ENCODE data around the gene ABHD12. TPM values are rescaled to one million over a fixed set of nuclear protein-coding genes. Genes with fewer than 3 reads are reported as not detected.
A peak's percentile ranks its signal among the peaks of the same experiment; 100 is the strongest.

Gene ABHD12
- total RNA-seq, 8 experiments from 2014 or later = 23.2 to 79.9 (median 29.6) TPM

GRCh38 chr20:25302596-25302995 lies 88.0 kb downstream of the ABHD12 start:
- no peak overlapping the region for H3K4me3 ChIP-seq
- no peak overlapping the region for H3K27ac ChIP-seq
- peak in 2 of 8 experiments; percentile 3 to 4 for ATAC-seq (replicated peaks in 6 of 8)
- in situ Hi-C loops (cut with MboI; ENCODE audit: low pct_unique_long_range_greater_than_20kb in 2 of 9, low sequenced_read_pairs in 9 of 9, unreplicated experiment in 9 of 9) = loop anchor here in 1 of 9 experiments (25.0 kb wide), 1 partner anchor 315 kb away; the partner anchor contains the start of gene APMAP
- 75 to 100% (median 100%) methylated on average over 1 to 3 of the region's 6 CpGs; no CpG with 5 or more reads in 6 of the 10 experiments for WGBS, 10 experiments
- H3K4me1 ChIP-seq (replicated peaks in 1 of 2) = no peaks in the 10 kb centered on the region

DNA sequence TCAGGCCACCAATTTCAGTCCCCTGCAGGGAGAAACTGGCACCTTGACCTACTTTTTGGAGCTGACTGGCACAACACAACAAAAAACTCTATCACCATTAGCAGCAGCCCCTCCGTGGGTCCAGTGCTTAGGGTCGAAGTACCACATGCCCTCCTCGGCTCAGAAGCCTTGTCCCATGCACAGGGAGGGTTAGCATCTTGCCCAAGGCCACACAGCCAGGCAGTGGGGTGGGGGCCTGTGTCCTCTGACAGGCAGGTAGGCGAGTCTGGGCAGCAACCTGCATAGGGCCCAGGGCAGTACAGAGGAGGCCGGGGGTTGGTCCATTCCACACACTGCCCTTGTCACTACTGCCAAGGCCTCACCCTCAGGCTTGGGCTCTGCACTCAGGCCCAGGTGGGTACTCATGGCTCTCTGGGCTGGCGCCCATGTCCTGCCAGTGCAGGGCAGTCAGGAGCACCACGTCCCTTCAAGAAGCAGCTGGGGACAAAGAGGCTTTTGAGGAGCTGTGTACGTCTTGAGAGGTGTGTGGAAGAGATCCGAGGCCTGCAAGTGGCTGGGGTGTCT lies 89.2 kb downstream of the ABHD12 start:
- Histone ChIP-seq H3K4me3 (no peak overlapping the region), H3K4me1 (replicated peaks in 1 of 2) (no peaks in the 10 kb centered on the region), H3K27ac (no peak overlapping the region)
- WGBS, 10 experiments = 89 to 100% (median 100%) methylated on average over 1 to 3 of the region's 9 CpGs; no CpG with 5 or more reads in 6 of the 10 experiments
- in situ Hi-C loops (cut with MboI; ENCODE audit: low pct_unique_long_range_greater_than_20kb in 2 of 9, low sequenced_read_pairs in 9 of 9, unreplicated experiment in 9 of 9) = loop anchor here in 1 of 9 experiments (25.0 kb wide), 1 partner anchor 314 kb away; the partner anchor contains the start of gene APMAP
- peak in 2 of 8 experiments; percentile 12 to 17 for ATAC-seq (replicated peaks in 6 of 8)

DNA sequence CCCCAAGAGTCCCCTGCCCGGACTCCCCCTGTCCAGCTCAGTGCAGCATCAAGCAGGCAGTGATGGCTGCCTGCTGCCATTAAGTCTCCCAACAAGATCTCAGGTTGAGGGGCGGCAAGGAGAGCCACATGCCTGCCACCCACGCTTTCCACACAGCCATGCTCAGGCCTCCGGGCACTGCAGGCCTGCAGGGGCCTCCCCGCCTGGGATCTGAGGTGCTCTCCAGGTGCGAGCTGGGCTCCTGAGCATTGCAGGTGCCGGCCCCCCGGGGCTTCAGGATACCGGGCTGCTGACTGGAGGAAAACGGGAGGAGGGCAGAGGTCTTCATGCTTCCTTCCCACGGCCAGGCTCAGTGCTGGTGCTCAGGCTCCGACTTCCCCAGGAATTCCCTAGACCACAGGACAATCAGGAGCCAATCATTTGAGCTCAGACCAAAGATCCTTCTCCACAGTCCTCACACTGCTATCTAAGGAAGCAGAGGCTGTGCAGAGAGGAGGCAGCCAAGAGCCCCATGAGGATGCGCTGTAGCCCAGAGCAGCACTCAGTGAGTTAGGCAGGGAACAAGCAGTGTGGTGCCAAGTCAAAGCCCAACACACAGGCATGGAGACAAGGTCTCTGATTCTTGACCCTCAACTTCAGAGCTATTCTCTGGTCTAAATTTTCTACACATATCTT lies 90.0 kb downstream of the ABHD12 start:
- Histone ChIP-seq H3K4me1 (replicated peaks in 1 of 2) (no peaks in the 10 kb centered on the region), H3K4me3 (no peak overlapping the region), H3K27ac (no peak overlapping the region)
- 57 to 100% (median 88%) methylated on average over 1 to 9 of the region's 13 CpGs; no CpG with 5 or more reads in 3 of the 10 experiments for WGBS, 10 experiments
- ATAC-seq (replicated peaks in 6 of 8) = peak in 1 of 8 experiments; percentile 13
- in situ Hi-C loops (cut with MboI; ENCODE audit: low pct_unique_long_range_greater_than_20kb in 2 of 9, low sequenced_read_pairs in 9 of 9, unreplicated experiment in 9 of 9) = loop anchor here in 1 of 9 experiments (25.0 kb wide), 1 partner anchor 313 kb away; the partner anchor contains the start of gene APMAP

DNA sequence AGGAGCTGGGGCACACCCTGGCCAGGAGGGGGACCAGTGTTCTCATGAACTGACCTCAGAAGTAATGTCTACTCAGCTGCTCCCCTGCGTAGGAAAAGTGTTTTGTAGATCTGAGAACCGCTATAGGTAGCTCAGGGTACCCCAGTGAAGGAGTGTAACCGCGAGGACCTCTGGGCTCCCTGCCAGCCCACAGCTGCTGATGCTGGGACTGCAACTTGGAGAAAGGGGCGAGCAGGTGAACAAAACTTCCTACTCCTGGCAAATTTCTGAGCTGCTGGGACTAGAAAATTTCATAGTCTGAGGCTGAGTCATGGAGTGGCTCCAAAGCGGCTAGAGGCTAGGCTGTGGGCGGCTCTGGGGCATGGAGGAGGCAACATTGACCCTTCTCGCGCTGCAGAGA lies 90.8 kb downstream of the ABHD12 start:
- Histone ChIP-seq H3K27ac (no peak overlapping the region), H3K4me1 (replicated peaks in 1 of 2) (no peaks in the 10 kb centered on the region), H3K4me3 (no peak overlapping the region)
- WGBS, 10 experiments = 94 to 100% (median 99%) methylated on average over 1 to 6 of the region's 9 CpGs; no CpG with 5 or more reads in 6 of the 10 experiments
- in situ Hi-C loops (cut with MboI; ENCODE audit: low pct_unique_long_range_greater_than_20kb in 2 of 9, low sequenced_read_pairs in 9 of 9, unreplicated experiment in 9 of 9) = loop anchor here in 1 of 9 experiments (25.0 kb wide), 2 partner anchors 87 to 313 kb away; partner anchors contain the start of genes ABHD12 and APMAP
- peak in 1 of 8 experiments; percentile 5 for ATAC-seq (replicated peaks in 6 of 8)

- 40 to 100% (median 88%) methylated on average over 1 to 3 of the region's 10 CpGs; no CpG with 5 or more reads in 1 of the 10 experiments for WGBS, 10 experiments
- no peak overlapping the region for H3K27ac ChIP-seq
- in situ Hi-C loops (cut with MboI; ENCODE audit: low pct_unique_long_range_greater_than_20kb in 2 of 9, low sequenced_read_pairs in 9 of 9, unreplicated experiment in 9 of 9) = loop anchor here in 1 of 9 experiments (25.0 kb wide), 1 partner anchor 90 kb away; the partner anchor contains the start of gene ABHD12
- H3K4me3 ChIP-seq = no peak overlapping the region
- no peak for ATAC-seq (replicated peaks in 6 of 8)
- no peaks in the 10 kb centered on the region for H3K4me1 ChIP-seq (replicated peaks in 1 of 2)
Measured at GRCh38 chr20:25297141-25297905, 93.3 kb downstream of the ABHD12 start.

DNA sequence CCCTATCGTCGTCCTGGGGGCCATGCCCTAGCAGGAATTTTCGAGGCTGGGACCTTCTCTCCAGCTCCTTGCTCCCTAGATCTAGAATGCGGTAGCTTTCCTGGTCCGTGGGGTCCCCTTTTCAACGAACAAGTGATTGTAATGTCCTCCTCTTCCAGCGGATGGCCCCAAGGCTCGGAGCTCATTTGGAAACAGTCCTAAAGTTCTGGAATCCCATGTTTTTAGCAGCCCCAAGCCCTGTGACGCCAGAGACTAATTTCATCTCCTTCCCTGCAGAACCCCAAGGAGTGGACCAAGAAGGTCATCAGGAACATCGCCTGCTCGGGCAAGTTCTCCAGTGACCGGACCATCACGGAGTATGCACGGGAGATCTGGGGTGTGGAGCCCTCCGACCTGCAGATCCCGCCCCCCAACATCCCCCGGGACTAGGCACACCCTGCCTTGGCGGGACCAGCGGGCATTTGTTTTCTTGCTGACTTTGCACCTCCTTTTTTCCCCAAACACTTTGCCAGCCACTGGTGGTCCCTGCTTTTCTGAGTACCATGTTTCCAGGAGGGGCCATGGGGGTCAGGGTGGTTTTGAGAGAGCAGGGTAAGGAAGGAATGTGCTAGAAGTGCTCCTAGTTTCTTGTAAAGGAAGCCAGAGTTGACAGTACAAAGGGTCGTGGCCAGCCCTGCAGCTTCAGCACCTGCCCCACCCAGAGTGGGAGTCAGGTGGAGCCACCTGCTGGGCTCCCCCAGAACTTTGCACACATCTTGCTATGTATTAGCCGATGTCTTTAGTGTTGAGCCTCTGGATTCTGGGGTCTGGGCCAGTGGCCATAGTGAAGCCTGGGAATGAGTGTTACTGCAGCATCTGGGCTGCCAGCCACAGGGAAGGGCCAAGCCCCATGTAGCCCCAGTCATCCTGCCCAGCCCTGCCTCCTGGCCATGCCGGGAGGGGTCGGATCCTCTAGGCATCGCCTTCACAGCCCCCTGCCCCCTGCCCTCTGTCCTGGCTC lies 94.2 kb downstream of the ABHD12 start:
- peak in 7 of 8 experiments; percentile 3 to 19 (median 9) for ATAC-seq (replicated peaks in 6 of 8)
- in situ Hi-C loops (cut with MboI; ENCODE audit: low pct_unique_long_range_greater_than_20kb in 2 of 9, low sequenced_read_pairs in 9 of 9, unreplicated experiment in 9 of 9) = loop anchor here in 1 of 9 experiments (25.0 kb wide), 1 partner anchor 91 kb away; the partner anchor contains the start of gene ABHD12
- H3K4me1 ChIP-seq (replicated peaks in 1 of 2) = no peaks in the 10 kb centered on the region
- H3K4me3 ChIP-seq = no peak overlapping the region
- H3K27ac ChIP-seq = no peak overlapping the region
- WGBS, 10 experiments = 50 to 100% (median 89%) methylated on average over 1 to 15 of the region's 24 CpGs; no CpG with 5 or more reads in 3 of the 10 experiments

DNA sequence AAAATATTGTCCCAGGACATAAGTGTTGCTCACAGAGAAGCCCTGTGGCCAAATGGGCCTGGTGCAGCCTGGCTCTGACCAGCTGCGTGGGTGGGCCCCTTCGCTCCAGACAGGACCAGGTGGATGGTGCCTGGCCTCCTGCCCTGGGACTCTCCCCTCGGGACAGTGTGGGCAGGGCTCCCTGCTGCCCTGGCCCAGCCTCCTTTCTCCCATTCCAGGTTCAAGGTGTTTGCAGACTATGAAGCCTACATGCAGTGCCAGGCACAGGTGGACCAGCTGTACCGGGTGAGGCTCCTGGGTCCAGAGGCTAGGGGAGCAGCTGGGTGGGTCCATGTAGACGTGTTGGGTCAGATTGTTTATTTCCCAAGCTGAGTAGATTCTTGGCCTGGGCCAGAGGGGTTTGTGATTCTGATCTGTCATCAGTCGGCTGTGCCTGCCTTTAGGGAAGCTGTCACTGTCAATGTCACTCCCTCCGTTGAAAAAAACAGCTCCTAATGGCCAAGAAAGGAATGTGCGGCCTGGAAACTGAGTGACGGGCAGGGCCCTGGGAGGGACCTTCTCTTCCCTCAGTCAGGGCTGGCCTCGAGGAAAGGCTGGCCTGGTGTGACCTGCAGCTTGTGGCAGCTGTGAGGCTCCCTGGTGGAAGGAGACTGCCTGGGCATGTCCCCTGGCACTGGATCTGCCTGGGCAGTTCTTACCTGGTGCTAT lies 95.1 kb downstream of the ABHD12 start:
- ATAC-seq (replicated peaks in 6 of 8) = peak in 4 of 8 experiments; percentile 5 to 58 (median 32)
- Histone ChIP-seq H3K4me3 (no peak overlapping the region), H3K4me1 (replicated peaks in 1 of 2) (no peaks in the 10 kb centered on the region), H3K27ac (no peak overlapping the region)
- in situ Hi-C loops (cut with MboI; ENCODE audit: low pct_unique_long_range_greater_than_20kb in 2 of 9, low sequenced_read_pairs in 9 of 9, unreplicated experiment in 9 of 9) = loop anchor here in 1 of 9 experiments (25.0 kb wide), 1 partner anchor 92 kb away; the partner anchor contains the start of gene ABHD12
- WGBS, 10 experiments = 13 to 100% (median 69%) methylated on average over 1 to 6 of the region's 10 CpGs; no CpG with 5 or more reads in 3 of the 10 experiments

GRCh38 chr20:25294459-25295385 lies 95.9 kb downstream of the ABHD12 start:
- no peak overlapping the region for H3K27ac ChIP-seq
- in situ Hi-C loops (cut with MboI; ENCODE audit: low pct_unique_long_range_greater_than_20kb in 2 of 9, low sequenced_read_pairs in 9 of 9, unreplicated experiment in 9 of 9) = loop anchor here in 1 of 9 experiments (25.0 kb wide), 1 partner anchor 93 kb away; the partner anchor contains the start of gene ABHD12
- H3K4me3 ChIP-seq = no peak overlapping the region
- ATAC-seq (replicated peaks in 6 of 8) = peak; percentile 4 to 76 (median 55)
- no peaks in the 10 kb centered on the region for H3K4me1 ChIP-seq (replicated peaks in 1 of 2)
- WGBS, 10 experiments = 61 to 100% (median 81%) methylated on average over 1 to 10 of the region's 22 CpGs

GRCh38 chr20:25293910-25294458 lies 96.7 kb downstream of the ABHD12 start:
- Histone ChIP-seq H3K27ac (no peak overlapping the region), H3K4me3 (no peak overlapping the region), H3K4me1 (replicated peaks in 1 of 2) (no peaks in the 10 kb centered on the region)
- no peak for ATAC-seq (replicated peaks in 6 of 8)
- 60 to 100% (median 100%) methylated on average over 1 to 3 of the region's 13 CpGs; no CpG with 5 or more reads in 5 of the 10 experiments for WGBS, 10 experiments
- in situ Hi-C loops (cut with MboI; ENCODE audit: low pct_unique_long_range_greater_than_20kb in 2 of 9, low sequenced_read_pairs in 9 of 9, unreplicated experiment in 9 of 9) = loop anchor here in 1 of 9 experiments (25.0 kb wide), 1 partner anchor 93 kb away; the partner anchor contains the start of gene ABHD12

- no peak for ATAC-seq (replicated peaks in 6 of 8)
- in situ Hi-C loops (cut with MboI; ENCODE audit: low pct_unique_long_range_greater_than_20kb in 2 of 9, low sequenced_read_pairs in 9 of 9, unreplicated experiment in 9 of 9) = loop anchor here in 1 of 9 experiments (25.0 kb wide), 1 partner anchor 94 kb away; the partner anchor contains the start of gene ABHD12
- Histone ChIP-seq H3K27ac (no peak overlapping the region), H3K4me1 (replicated peaks in 1 of 2) (no peaks in the 10 kb centered on the region), H3K4me3 (no peak overlapping the region)
- 0 to 100% (median 77%) methylated on average over 1 to 6 of the region's 10 CpGs; no CpG with 5 or more reads in 4 of the 10 experiments for WGBS, 10 experiments
Measured at GRCh38 chr20:25293507-25293906, 97.1 kb downstream of the ABHD12 start.

Measured in motor neuron (in vitro differentiated cells).